GM21723 (cell line): Measurements from ENCODE around the gene ZNF576.
A peak's percentile ranks its signal among the peaks of the same experiment; 100 is the strongest.
"Not testable (repeated sequence)": the region's sequence is repeated elsewhere in the genome, so short reads cannot be mapped to it uniquely, and the experiment has no call there.

ENCODE experiments used
- ATAC-seq: cut with Tn5 transposase; IDR thresholded peaks from one replicate; pipeline ENCODE4 v1.9.1; 2021; ENCODE audit warnings: mild to moderate bottlenecking, moderate library complexity; ENCODE audit not compliant: unreplicated experiment

The ZNF576 gene

GRCh38 chr19:43598445-43599240, 2.2 kb downstream of the ZNF576 start:
- no peak for ATAC-seq

- no peak for ATAC-seq
Observed at GRCh38 chr19:43599635-43600295, 3.4 kb downstream of the ZNF576 start.

GRCh38 chr19:43600326-43600725, 3.9 kb downstream of the ZNF576 start:
- ATAC-seq: not testable (repeated sequence)

GRCh38 chr19:43605875-43606568, 9.6 kb downstream of the ZNF576 start:
- no peak for ATAC-seq

- no peak for ATAC-seq
Observed at GRCh38 chr19:43606569-43607229, 10.3 kb downstream of the ZNF576 start.

GRCh38 chr19:43607238-43608205, 11.1 kb downstream of the ZNF576 start:
- no peak for ATAC-seq

GRCh38 chr19:43609872-43610271, 13.5 kb downstream of the ZNF576 start:
- no peak for ATAC-seq

- no peak for ATAC-seq
Observed at GRCh38 chr19:43610493-43610892, 14.1 kb downstream of the ZNF576 start.

- no peak for ATAC-seq
Observed at GRCh38 chr19:43611788-43612187, 15.4 kb downstream of the ZNF576 start, which contains the start of gene SRRM5. Gene SRRM5 (plus strand): TSS chr19:43612088. CDS start chr19:43612122, 34 bp downstream.

GRCh38 chr19:43612374-43612773, 16.0 kb downstream of the ZNF576 start:
- no peak for ATAC-seq

- no peak for ATAC-seq
Observed at GRCh38 chr19:43616306-43616705, 19.9 kb downstream of the ZNF576 start.

- no peak for ATAC-seq
Observed at GRCh38 chr19:43616954-43617353, 20.6 kb downstream of the ZNF576 start.

- ATAC-seq: peak; percentile 26
Observed at GRCh38 chr19:43618921-43619261, 22.5 kb downstream of the ZNF576 start.

- peak; percentile 70 for ATAC-seq
Observed at GRCh38 chr19:43619262-43620060, 23.1 kb downstream of the ZNF576 start, which contains the start of gene ZNF428. Gene ZNF428 (minus strand): TSS chr19:43619629. CDS start chr19:43614304, 5,325 bp downstream.

- no peak for ATAC-seq
Observed at GRCh38 chr19:43620061-43621001, 23.9 kb downstream of the ZNF576 start.

- ATAC-seq: no peak
Observed at GRCh38 chr19:43622070-43622469, 25.7 kb downstream of the ZNF576 start.

- no peak for ATAC-seq
Observed at GRCh38 chr19:43622956-43623355, 26.6 kb downstream of the ZNF576 start.
